K562 (cell line): ENCODE results near the gene ANKS3. TPM values are rescaled to one million over a fixed set of nuclear protein-coding genes. Genes with fewer than 3 reads are reported as not detected.

Experiments used
- ARID1B ChIP-seq: fragments of 450-650 bp; IDR thresholded peaks from 2 replicates; pipeline ENCODE4 v1.6.1; 2016; ENCODE audit warnings: antibody characterized with exemption, mild to moderate bottlenecking, inconsistent platforms
- BRF2 ChIP-seq: IDR thresholded peaks from 3 replicates; pipeline ENCODE4 v1.6.1; 2011; ENCODE audit warnings: borderline replicate concordance, mild to moderate bottlenecking; ENCODE audit not compliant: insufficient read length, insufficient read depth
- FOSL1 ChIP-seq: fragments of 200-800 bp; sonication (Bioruptor generic); conservative IDR thresholded peaks from 2 replicates; pipeline ENCODE4 v1.6.1; 2016; ENCODE audit warnings: missing genetic modification characterization, missing compliant biosample characterization
- HDAC8 ChIP-seq: fragments of 450-650 bp; IDR thresholded peaks from 2 replicates; pipeline ENCODE4 v1.6.1; 2016; ENCODE audit warnings: mild to moderate bottlenecking, missing genetic modification characterization, moderate library complexity, missing compliant biosample characterization
- HNRNPUL1 ChIP-seq: fragments of 200-400 bp; formaldehyde crosslinking; IDR thresholded peaks from 2 replicates; pipeline ENCODE4 v1.6.1; 2017; ENCODE audit warnings: low read length
- HSF4 ChIP-seq: fragments of 250-450 bp; sonication (Bioruptor Pico); IDR thresholded peaks from 2 replicates; pipeline ENCODE4 v2.1.2; 2022; ENCODE audit warnings: mild to moderate bottlenecking, moderate library complexity, borderline replicate concordance
- MBD2 ChIP-seq: sonication (generic); IDR thresholded peaks from 2 replicates; pipeline ENCODE4 v1.6.1; 2016; ENCODE audit warnings: low read depth, borderline replicate concordance
- POLR2A ChIP-seq: fragments of 450-650 bp; conservative IDR thresholded peaks from 2 replicates; pipeline ENCODE4 v1.6.1; 2016
- PTRF ChIP-seq: fragments of 450-650 bp; IDR thresholded peaks from 2 replicates; pipeline ENCODE4 v1.6.1; 2016; ENCODE audit warnings: mild to moderate bottlenecking, missing genetic modification characterization, missing compliant biosample characterization
- RBM22 ChIP-seq: fragments of 200-400 bp; formaldehyde crosslinking; IDR thresholded peaks from 2 replicates; pipeline ENCODE4 v1.6.1; 2018; ENCODE audit warnings: low read length, low read depth; ENCODE audit not compliant: poor library complexity, severe bottlenecking
- SMC3 ChIP-seq: conservative IDR thresholded peaks from 2 replicates; pipeline ENCODE4 v1.6.1; 2011; ENCODE audit warnings: low read depth, low read length, improper control_type of control experiment; ENCODE audit not compliant: insufficient read depth
- SPI1 ChIP-seq: IDR thresholded peaks from 2 replicates; pipeline ENCODE4 v1.6.1; 2011; ENCODE audit warnings: low read depth, low read length, control low read depth, borderline replicate concordance
- TAF7 ChIP-seq: fragments of 450-650 bp; IDR thresholded peaks from 2 replicates; pipeline ENCODE4 v1.6.1; 2016; ENCODE audit warnings: missing genetic modification characterization, missing compliant biosample characterization
- ZFP1 ChIP-seq: fragments of 450-650 bp; formaldehyde crosslinking; IDR thresholded peaks from 2 replicates; pipeline ENCODE4 v1.4.0; 2020; ENCODE audit warnings: mild to moderate bottlenecking, mixed read lengths
- ZNF592 ChIP-seq: fragments of 450-650 bp; IDR thresholded peaks from 2 replicates; pipeline ENCODE4 v1.6.1; 2017; ENCODE audit warnings: antibody characterized with exemption, mild to moderate bottlenecking
- ZNF76 ChIP-seq: fragments of 250-450 bp; sonication (Bioruptor Pico); IDR thresholded peaks from 2 replicates; pipeline ENCODE4 v1.4.0; 2020; ENCODE audit warnings: mild to moderate bottlenecking, moderate library complexity, borderline replicate concordance
- polyA plus RNA-seq, 8 experiments: library from polyadenylated mRNA; depleted of rRNA in 4 of 8; stranded (reverse) in 5 of 8; unstranded in 3 of 8; fragments of >200 nt; fragmentation: Nextera tagmentation in 2 of 8; fragmentation: Illumina TruSeq in 1 of 8; extraction: Ambion mirVana in 2 of 8; extraction: Trizol in 1 of 8; gene quantifications; 2 replicates each; pipeline versions ENCODE4 v1.2.1 to v1.2.3, GENCODE V29; 2011 to 2014; ENCODE audit warnings: inconsistent platforms in 1 of 8, missing spikeins in 1 of 8
- total RNA-seq, 7 experiments: library from RNA; depleted of rRNA in 6 of 7; stranded (reverse); fragments of >200 nt in 6 of 7; fragmentation: Illumina TruSeq in 2 of 7; extraction: Trizol in 2 of 7; gene quantifications; 2 replicates each; pipeline versions ENCODE4 v1.2.1 to v1.2.3, GENCODE V29; 2011 to 2021; ENCODE audit warnings: low replicate concordance in 1 of 7
- TF ChIP-seq, protein P1 (sequence below): fragments of 450-650 bp; IDR thresholded peaks from 2 replicates; pipeline ENCODE4 v1.6.1; 2016; ENCODE audit warnings: low read depth, mild to moderate bottlenecking, moderate library complexity
- TF ChIP-seq, protein P2 (sequence below), 3 experiments: fragments of 200-800 bp in 1 of 3; fragments of 250-450 bp in 1 of 3; fragments of 450-650 bp in 1 of 3; sonication (Bioruptor Pico) in 1 of 3; sonication (Bioruptor generic) in 1 of 3; formaldehyde crosslinking in 1 of 3; IDR thresholded peaks; 2 replicates each; pipeline versions ENCODE4 v1.6.1 to v1.8.0; 2016 to 2022; ENCODE audit warnings: mild to moderate bottlenecking in 2 of 3, missing genetic modification characterization in 2 of 3, missing compliant biosample characterization in 1 of 3, moderate library complexity in 1 of 3

ANKS3 gene
- total and polyA plus RNA-seq, 9 of the 15 experiments (the other 6 are each of a cell fraction or from before 2014, with no cell fraction given): 0.43 to 25.7 (median 14.8) TPM

DNA sequence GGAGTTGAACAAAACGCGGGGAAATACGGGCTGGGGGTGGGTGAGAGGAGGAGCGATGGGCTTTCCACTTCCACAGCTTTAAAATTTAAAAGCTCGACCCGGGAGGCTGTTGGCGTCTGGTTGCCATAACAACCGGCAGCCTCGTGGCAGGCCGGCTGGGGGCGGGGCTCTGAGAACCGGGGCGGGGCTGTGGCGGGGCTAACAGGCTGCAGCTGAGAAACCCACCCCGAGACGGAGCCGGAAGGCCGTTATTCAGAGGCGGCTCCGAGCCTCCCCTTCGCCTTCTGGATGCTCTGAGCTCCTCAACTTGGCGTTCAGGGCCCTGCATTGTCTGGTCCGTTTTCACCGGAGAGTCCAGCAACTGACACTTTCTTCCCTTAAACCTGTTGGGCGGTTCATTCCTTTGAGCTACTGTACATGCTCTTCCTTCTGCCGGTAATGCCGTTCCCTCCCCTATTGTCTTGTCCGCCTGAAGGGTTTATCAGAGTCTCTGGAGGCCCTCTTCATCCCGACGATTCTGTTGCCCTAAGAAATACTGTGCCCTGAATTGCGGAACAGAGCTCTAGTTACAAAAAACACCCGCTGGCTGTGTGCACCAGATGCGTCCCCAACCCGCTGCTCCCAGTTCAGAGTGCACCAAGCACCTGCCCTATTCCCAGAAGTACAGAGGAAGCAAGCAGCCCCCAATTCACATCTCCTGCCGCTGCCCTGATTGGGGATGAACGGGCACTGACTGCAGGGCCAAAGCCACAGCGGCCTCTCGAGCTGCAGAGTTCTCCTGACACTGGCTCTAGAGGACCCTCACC is 862 bp upstream of the ANKS3 start (continued):
- TF ChIP-seq, protein P1, sequence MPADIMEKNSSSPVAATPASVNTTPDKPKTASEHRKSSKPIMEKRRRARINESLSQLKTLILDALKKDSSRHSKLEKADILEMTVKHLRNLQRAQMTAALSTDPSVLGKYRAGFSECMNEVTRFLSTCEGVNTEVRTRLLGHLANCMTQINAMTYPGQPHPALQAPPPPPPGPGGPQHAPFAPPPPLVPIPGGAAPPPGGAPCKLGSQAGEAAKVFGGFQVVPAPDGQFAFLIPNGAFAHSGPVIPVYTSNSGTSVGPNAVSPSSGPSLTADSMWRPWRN: no peak
- no peak for TF ChIP-seq FOSL1 (tag)
- no peak for TF ChIP-seq PTRF
- TF ChIP-seq MBD2: no peak
- TF ChIP-seq TAF7 (tag): no peak
- no peak for TF ChIP-seq BRF2
- TF ChIP-seq SPI1: no peak
- no peak for TF ChIP-seq ZNF592
- TF ChIP-seq RBM22: no peak
- no peak for TF ChIP-seq HSF4 (CRISPR knock-in tag)
- TF ChIP-seq ZFP1: no peak
- no peak for TF ChIP-seq HNRNPUL1
- TF ChIP-seq ARID1B: no peak
- TF ChIP-seq HDAC8 (tag): no peak
- peak; percentile 59 for TF ChIP-seq POLR2A
- TF ChIP-seq, protein P2, sequence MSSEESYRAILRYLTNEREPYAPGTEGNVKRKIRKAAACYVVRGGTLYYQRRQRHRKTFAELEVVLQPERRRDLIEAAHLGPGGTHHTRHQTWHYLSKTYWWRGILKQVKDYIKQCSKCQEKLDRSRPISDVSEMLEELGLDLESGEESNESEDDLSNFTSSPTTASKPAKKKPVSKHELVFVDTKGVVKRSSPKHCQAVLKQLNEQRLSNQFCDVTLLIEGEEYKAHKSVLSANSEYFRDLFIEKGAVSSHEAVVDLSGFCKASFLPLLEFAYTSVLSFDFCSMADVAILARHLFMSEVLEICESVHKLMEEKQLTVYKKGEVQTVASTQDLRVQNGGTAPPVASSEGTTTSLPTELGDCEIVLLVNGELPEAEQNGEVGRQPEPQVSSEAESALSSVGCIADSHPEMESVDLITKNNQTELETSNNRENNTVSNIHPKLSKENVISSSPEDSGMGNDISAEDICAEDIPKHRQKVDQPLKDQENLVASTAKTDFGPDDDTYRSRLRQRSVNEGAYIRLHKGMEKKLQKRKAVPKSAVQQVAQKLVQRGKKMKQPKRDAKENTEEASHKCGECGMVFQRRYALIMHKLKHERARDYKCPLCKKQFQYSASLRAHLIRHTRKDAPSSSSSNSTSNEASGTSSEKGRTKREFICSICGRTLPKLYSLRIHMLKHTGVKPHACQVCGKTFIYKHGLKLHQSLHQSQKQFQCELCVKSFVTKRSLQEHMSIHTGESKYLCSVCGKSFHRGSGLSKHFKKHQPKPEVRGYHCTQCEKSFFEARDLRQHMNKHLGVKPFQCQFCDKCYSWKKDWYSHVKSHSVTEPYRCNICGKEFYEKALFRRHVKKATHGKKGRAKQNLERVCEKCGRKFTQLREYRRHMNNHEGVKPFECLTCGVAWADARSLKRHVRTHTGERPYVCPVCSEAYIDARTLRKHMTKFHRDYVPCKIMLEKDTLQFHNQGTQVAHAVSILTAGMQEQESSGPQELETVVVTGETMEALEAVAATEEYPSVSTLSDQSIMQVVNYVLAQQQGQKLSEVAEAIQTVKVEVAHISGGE (CRISPR knock-in tag; IDR thresholded peaks at IDR 0.05): 0 out of 6 replicates have a peak, but pooled peaks of 1 of the 3 experiments have one; percentile 6
- no peak for TF ChIP-seq ZNF76
- no peak for TF ChIP-seq SMC3
